SH-SY5Y (cell line): ENCODE data around the gene POU2F1.

Experiments
- GATA2 ChIP-seq: IDR thresholded peaks from 2 replicates; pipeline ENCODE4 v1.6.1; 2011; ENCODE audit warnings: mild to moderate bottlenecking, low read depth, low read length
- GATA3 ChIP-seq: IDR thresholded peaks from 2 replicates; pipeline ENCODE4 v1.6.1; 2011; ENCODE audit warnings: low read depth, mild to moderate bottlenecking, low read length, moderate library complexity

GRCh38 chr1:167190747-167191237 is 29.9 kb upstream of the POU2F1 start:
- no peak for TF ChIP-seq GATA2
- no peak for TF ChIP-seq GATA3
